ENCODE results near the gene CLN6. TPM values are rescaled to one million over a fixed set of nuclear protein-coding genes. Genes with fewer than 3 reads are reported as not detected.

The CLN6 gene
- total RNA-seq, 1 experiment from 2014 or later: 71.9 TPM

DNA sequence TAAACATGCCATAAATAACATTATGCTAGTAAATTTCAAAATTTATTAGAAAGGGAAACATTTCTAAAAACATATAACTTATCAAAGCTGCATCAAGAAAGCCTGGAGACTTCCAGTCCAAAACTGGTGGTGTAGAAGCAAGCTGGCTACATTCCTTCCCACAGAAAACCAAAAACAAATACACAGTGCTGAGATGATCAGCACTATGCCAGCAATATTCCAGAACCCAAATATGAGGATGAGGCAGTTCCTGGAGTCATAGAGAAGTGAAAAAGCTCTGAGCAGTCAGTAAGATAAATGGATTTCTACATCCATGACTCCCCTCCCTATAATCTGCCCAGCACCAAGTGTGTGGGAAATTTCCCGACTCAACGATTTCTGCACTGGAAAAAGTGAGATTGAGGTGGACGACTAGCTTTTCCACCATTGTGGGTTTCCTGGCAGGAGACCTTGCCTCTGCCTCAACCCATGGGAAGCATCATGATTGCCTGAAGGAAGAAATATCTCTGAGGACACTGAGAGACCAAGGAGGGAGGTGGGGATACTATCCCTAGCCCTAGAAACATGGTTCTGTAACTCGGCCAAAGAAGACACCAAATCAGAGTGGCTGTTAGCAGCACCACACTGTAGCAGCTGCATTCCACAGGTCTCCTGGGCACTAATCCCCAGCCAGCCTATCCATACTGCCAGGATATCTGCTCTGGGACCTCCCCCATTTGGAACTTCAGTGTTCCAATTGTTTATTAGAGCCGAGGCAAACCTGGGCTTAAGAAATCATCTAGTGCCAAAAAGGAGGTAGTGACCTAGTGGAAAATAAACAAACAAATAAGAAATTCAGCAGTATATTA, 11.8 kb upstream of the CLN6 start:
- no peak overlapping the region for H3K4me2 ChIP-seq (ENCODE audit: insufficient read depth, insufficient read length, low read length)
- H2AFZ ChIP-seq (ENCODE audit: low read length): no peak overlapping the region
- DNase-seq: no peak

More for the DNA sequence above, 11.8 kb upstream of the CLN6 start:
- H3K14ac ChIP-seq (ENCODE audit: insufficient read depth, low read length): no peak overlapping the region
- Mint-ChIP-seq H3K27ac (no peak overlapping the region), H3K4me1 (peaks cover 9 to 10% of the 10 kb centered on the region in 2 experiments), H3K27me3 (ENCODE audit: low read depth) (peaks cover 3% of the 10 kb centered on the region; the same call in 1 of the 2 replicates), H3K9me3 (peaks cover 11 to 16% of the 10 kb centered on the region in 2 experiments), H3K4me3 (no peak overlapping the region), H3K36me3 (ENCODE audit: insufficient read depth in 1 of 3, low read depth in 3 of 3) (peaks cover 5 to 12% (median 7%) of the 10 kb centered on the region in 3 experiments; a peak in 5 of 7 replicates)
- no CpG with 5 or more reads among the region's 5 CpGs for WGBS (ENCODE audit: extremely low coverage, insufficient read length, low lambda C conversion rate)
- H3K27ac ChIP-seq (ENCODE audit: insufficient read length, low read depth, low read length): no peak overlapping the region
- no peak overlapping the region for H4K8ac ChIP-seq (replicated peaks; ENCODE audit: insufficient read length, low read depth, low read length)
- H2BK5ac ChIP-seq (ENCODE audit: insufficient read length, low read length): no peak overlapping the region
- no peaks in the 10 kb centered on the region; the same call in 1 of the 2 replicates for H3K4me1 ChIP-seq (ENCODE audit: insufficient read depth, low read length)
- no peaks in the 10 kb centered on the region for H3K9me3 ChIP-seq (ENCODE audit: control insufficient read depth, low read depth, low read length)
- no peaks in the 10 kb centered on the region for H4K20me1 ChIP-seq (ENCODE audit: control insufficient read depth, insufficient read depth, insufficient read length)
- H3T11ph ChIP-seq (ENCODE audit: low read length): no peak overlapping the region
- TF ChIP-seq, protein P1, sequence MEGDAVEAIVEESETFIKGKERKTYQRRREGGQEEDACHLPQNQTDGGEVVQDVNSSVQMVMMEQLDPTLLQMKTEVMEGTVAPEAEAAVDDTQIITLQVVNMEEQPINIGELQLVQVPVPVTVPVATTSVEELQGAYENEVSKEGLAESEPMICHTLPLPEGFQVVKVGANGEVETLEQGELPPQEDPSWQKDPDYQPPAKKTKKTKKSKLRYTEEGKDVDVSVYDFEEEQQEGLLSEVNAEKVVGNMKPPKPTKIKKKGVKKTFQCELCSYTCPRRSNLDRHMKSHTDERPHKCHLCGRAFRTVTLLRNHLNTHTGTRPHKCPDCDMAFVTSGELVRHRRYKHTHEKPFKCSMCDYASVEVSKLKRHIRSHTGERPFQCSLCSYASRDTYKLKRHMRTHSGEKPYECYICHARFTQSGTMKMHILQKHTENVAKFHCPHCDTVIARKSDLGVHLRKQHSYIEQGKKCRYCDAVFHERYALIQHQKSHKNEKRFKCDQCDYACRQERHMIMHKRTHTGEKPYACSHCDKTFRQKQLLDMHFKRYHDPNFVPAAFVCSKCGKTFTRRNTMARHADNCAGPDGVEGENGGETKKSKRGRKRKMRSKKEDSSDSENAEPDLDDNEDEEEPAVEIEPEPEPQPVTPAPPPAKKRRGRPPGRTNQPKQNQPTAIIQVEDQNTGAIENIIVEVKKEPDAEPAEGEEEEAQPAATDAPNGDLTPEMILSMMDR (conservative IDR thresholded peaks at IDR 0.05): no peak
- H3K56ac ChIP-seq (ENCODE audit: insufficient read length, low read depth, low read length): no peak overlapping the region
- H3K79me2 ChIP-seq (ENCODE audit: insufficient read depth, low read length): no peaks in the 10 kb centered on the region
- no peak overlapping the region for H3K9ac ChIP-seq (ENCODE audit: extremely low read depth, insufficient read length, low read length)
- no peak overlapping the region for H2AK5ac ChIP-seq (ENCODE audit: insufficient read length, low read length)
- H3K4ac ChIP-seq (ENCODE audit: low read depth, low read length): no peak overlapping the region
- H4K91ac ChIP-seq (ENCODE audit: insufficient read length, low read depth, low read length): no peak overlapping the region
- no peak overlapping the region for H3K23ac ChIP-seq (ENCODE audit: insufficient read length, low read depth, low read length)
- H2BK120ac ChIP-seq (ENCODE audit: low read depth, low read length, poor library complexity, severe bottlenecking): no peak overlapping the region
- H2BK20ac ChIP-seq (ENCODE audit: low read depth, low read length, poor library complexity, severe bottlenecking): no peak overlapping the region
- no peak overlapping the region for H2BK12ac ChIP-seq (ENCODE audit: insufficient read length, low read depth, low read length)
- H3K79me1 ChIP-seq (ENCODE audit: insufficient read depth, low read depth, low read length, poor library complexity, severe bottlenecking): no peaks in the 10 kb centered on the region
- H3K27me3 ChIP-seq (ENCODE audit: insufficient read depth, low read length): no peaks in the 10 kb centered on the region
- H3K18ac ChIP-seq (ENCODE audit: insufficient read length, low read depth, low read length): no peak overlapping the region
- H3K23me2 ChIP-seq (ENCODE audit: insufficient read length, low read depth, low read length, poor library complexity, severe bottlenecking): no peaks in the 10 kb centered on the region
- no peak overlapping the region for H4K5ac ChIP-seq (ENCODE audit: insufficient read length, low read depth, low read length)
- H2BK15ac ChIP-seq (ENCODE audit: low read depth, low read length): no peak overlapping the region

All from H9 (cell line).